ENCODE data around the gene TMX4.

The TMX4 gene

DNA sequence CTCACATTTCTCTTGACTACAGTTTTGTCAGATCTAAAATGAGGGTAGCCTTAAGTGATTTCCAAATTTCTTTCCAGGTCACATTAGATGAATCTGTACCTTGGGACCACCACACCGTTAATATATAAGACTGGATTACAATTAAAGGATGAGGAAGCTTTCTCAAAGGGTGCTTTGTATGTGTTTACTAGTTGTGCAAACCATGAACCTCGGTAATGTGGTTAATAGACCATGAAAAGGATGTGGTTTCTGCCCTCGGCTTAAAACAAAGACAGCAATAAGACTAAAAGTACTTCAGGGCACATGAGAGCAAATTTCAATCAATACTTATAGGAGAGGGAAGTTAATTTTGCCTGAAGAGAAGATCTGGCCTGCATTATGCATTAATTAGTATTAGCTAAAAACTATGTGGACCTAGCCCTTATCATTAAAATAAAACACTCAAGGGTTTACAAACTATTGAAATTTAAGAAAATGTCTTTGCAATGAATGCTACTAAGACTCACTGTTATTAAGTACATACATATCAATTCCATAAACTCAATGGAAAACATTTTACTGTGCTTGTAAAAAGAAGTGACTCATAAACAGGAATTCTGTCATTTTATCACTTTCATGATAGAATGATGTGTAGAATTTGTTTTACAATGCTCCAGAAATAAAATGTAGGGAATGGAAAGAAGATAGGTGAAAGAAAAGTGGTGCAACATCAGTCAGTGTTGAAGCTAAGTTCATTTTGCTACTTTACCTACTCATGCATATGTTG is 936 bp upstream of the TMX4 start:
- intact Hi-C loops (cut with DNase I) = no loop called here
- no peak for DNase-seq

DNA sequence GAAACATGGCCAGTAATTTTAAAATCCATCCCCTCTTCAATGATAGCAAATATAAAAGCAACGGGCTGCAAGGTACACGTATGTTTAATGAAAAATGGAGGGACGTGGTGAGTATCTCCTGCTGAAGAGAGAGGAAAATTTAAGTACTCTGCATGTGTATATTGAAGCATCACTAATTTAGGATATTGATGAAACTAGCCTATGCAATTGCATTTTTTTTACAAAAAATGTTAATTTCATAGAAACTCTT is 362 bp upstream of the TMX4 start:
- intact Hi-C loops (cut with DNase I) = no loop called here
- no peak for DNase-seq

DNA sequence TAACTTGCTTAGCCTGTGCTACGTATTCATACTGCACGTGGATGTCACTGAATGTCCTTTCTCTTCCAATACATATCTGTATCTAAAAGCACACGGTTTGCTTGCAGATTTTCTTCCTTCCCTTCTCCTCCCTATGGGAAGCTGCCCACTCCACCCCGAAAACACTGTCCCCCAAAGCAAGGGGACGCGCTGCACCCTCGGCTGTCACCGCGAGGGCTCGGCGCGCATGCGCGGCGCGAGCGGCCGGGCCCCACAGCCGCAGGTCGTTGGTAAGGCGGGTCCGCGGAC is 659 bp downstream of the TMX4 start:
- peak in 9 of 10 donors; percentile 50 to 96 (median 76) for DNase-seq

DNA sequence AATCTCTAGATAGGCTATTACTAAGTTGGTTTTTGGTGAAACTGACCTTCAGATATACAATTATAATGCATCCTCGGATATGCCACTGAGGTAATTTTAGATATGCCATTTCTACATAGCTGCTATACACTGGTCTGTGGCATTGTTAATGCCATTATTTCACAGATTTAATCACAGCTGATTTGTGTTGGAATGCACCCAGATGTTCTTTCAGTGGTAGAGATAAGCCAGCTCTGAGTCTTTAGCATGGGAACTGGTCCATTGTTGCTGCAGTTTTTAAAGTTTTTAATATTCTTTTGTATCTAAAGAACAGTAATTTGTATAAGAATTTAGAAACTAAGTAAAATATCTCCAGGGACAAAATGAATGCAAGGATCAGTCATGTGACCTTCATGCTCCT is 6.8 kb downstream of the TMX4 start:
- no peak for DNase-seq

More for the DNA sequence above, 659 bp downstream of the TMX4 start:
- intact Hi-C loops (cut with DNase I) = no loop called here

DNA sequence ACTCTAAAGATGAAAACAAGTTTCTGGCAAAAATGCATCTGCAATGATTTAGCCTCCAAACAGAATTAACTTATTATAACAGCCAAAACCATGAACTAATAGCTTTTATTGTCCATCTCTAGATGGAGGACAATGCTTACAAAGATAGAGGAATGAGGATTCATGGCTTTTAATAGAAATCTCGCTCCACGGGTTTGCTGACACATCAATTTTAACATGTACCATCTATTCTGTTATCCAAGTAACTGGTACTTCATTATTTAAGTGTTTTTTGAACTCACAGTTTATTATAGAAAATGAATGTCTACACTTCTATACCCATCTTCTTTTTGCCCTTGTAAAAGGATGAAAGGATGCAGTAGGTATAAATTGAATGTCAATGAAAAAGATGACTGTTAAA is 10.8 kb downstream of the TMX4 start:
- intact Hi-C loops (cut with DNase I) = no loop called here

More for the DNA sequence above, 6.8 kb downstream of the TMX4 start:
- intact Hi-C loops (cut with DNase I) = no loop called here

DNA sequence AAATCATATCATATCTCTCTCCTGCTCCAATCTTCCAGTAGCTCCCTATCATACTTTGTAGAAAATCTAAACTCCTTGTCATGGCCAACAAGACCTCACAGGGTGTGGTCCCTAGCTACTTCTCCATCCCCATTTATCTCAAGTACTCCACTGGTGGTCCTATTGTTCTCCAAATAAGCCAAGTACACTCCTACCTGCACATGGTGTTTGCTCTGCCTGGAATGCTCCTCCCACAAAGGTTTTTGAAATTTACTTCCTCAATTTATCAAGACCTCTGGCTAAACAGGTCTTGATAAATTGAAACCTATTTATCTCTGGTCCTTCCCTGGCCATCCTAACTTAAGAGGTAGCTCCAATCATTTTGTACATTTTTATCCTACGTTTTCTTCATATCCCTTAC is 12.1 kb downstream of the TMX4 start:
- intact Hi-C loops (cut with DNase I) = no loop called here

More for the DNA sequence above, 10.8 kb downstream of the TMX4 start:
- DNase-seq = no peak

DNA sequence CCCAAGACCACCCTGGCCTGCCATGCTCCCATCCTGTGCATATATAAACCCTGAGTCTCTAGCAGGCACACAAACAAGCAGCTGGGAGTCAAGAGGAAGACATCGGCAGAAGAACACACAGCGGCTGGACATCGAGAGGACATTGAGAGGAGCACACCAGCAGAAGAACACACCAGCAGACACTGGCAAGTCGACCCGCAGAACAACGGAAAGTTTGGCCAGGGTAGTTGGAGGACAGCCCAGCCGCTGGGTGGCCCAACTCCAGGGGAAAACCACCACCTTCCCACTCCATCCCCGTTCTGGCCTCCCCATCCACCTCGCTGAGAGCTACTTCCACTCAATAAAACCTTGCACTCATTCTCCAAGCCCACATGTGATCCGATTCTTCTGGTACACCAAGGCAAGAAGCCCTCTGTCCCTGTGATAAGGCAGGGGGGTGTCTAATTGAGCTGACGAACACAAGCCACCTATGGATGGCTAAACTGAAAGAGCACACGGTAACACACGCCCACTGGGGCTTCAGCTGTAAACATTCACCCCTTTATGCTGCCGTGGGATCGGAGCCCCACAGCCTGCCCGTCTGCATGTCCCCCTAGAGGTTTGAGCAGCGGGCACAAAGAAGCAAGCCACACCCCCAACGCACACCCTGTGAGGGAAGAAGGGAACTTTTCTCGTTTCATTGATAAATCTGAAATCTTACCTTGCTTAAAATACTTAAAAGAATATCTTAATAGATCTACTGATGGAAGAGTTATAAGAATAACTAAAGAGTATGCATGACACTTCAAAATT is 13.8 kb downstream of the TMX4 start:
- DNase-seq = peak in 2 of 10 donors; percentile 51 to 56
- intact Hi-C loops (cut with DNase I) = no loop called here

More for the DNA sequence above, 12.1 kb downstream of the TMX4 start:
- no peak for DNase-seq

DNA sequence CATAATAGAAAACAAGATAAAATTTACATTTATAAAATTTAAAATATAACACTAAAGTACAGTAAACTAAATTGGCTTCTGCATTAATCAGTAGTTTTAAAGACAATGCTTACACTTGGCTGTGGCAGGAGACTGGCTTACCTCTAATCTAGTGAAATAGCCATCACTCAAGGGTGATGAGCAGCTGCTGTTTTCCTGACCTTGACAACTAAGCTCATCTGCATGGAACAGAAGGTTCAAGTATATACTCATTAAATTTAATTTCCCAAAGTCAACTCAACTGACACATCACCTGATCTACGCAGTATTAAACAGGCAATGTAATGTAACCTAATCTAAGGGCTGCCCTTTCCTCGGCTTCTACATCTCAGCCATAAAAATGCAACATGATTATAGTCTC is 14.5 kb downstream of the TMX4 start:
- intact Hi-C loops (cut with DNase I) = no loop called here
- no peak for DNase-seq

DNA sequence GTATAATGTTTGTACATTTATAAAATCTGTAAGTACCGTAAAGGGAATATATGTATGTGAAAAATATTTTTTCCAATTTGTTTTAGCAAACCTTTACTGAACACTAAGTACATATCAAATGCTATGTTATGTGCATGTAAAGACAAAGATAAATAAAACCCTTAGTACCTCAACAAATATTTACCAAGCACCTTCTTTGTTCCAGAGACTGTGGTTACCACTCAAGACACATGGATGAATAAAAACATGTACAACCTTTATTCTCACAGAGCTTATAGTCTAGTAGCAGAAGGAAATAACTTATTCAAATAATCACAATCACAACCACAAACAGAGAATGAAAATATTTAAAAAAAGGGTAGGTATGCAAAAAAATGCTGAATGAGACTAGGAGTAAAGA is 17.5 kb downstream of the TMX4 start:
- DNase-seq = no peak
- intact Hi-C loops (cut with DNase I) = no loop called here

DNA sequence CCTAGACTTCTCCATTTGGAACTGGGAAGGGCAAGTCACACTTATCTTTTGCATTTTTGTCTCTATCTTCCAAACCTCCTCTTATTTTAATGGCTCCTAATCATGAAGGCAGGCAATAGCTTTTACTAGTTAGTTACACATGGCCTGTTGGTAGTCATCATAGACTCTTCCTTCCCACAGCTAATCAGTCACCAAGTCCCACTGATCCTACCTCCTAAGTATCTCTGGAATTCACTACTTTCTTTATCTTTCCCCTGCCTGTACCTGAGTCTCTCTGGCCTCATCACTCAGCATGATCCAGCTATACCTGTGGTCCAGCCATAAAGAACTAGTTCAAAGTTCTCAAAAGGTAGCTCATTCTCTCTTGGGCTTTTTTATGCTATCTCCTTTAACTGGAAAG is 18.8 kb downstream of the TMX4 start:
- intact Hi-C loops (cut with DNase I) = no loop called here
- no peak for DNase-seq

DNA sequence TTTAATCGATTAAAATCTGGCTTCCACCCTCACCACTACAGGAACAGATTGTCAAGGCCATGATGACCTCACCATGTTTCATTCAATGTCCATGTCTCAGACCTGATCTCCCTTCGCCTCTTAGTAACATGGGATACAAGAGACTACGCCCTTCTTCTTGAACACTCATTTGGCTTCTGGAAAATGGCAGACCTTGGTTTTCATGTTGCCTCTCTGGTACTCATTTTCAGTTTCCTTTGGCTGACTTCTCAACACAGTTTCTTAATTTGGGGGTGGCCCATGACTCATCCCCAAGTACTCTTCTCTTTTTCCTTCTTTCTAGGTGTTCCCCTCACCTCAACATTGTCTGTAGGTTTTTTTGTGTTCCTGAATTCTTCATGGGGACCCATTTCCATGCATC is 22.7 kb downstream of the TMX4 start:
- intact Hi-C loops (cut with DNase I) = no loop called here
- DNase-seq = no peak

DNA sequence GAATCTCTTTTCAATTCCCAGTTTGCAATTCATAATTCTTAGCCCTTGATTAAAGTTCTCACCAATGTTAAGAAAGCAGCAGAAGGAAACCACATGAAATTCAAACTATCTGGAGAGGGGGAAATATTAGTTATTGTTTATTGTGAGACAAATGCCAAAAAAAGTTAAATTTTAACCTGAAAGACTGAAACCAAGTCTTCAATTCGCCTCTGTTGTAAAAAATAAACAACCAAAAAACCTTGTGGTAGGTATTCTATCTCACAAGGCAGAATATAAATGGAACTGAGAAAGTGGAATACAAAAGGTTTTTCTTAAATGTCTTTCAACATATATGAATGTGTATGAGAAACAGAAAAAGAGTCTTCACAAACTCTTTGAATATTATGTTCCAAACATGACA is 24.8 kb downstream of the TMX4 start:
- no peak for DNase-seq
- intact Hi-C loops (cut with DNase I) = no loop called here

DNA sequence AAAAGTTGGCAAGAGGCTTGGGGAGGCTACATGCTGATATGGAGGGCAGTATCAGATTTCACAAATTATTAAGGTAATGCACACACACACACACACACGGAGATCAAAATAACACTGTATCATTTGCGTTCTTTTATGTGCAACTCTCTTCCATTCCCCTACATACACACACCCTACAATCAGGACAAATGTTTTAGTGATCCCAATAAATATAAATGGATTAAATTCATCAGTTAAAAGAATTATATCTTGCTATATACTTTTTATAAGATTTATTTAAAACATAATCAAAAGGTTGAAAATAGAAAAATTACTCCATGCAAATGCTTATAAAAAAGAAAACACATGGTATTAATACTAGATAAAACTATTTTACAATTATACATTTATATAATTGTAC is 25.9 kb downstream of the TMX4 start:
- DNase-seq = no peak
- intact Hi-C loops (cut with DNase I) = no loop called here

DNA sequence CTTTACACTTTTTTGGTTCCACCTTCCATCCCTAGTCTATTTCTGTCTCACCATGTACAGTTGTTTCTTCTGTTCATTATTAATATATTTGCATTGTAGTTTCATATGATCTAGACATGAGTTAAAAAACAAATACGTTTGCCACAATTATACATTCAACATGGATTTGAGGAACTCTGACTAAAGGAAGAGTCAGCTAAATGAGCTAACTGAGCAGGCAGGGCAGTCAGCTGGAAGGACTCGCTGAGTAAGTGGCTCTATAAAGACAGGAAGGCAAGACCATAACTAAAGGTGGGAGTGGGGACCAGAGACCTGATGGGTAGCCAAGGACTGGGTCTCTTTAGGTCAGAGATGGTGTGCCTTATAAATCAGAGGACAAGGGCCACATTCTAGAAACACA is 26.3 kb downstream of the TMX4 start:
- intact Hi-C loops (cut with DNase I) = no loop called here
- DNase-seq = no peak

DNA sequence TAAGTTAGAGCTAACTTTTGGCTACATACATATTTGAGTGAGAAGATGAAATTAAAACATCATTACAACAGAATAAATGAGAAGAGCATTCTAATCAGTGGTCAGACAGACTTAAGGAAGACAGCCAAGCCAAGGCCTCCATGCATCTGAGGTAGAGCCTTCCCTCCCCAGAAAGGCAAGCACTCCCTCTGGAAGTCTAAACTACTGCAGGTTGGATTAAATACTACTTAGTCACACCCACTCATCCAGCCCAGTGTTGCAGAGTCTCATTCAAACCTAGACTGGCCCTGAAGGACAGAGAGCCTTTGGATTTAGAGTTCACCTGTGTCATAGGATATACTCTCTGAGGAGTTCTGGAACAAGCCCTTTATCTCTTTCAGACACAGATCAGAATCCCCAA is 29.2 kb downstream of the TMX4 start:
- intact Hi-C loops (cut with DNase I) = no loop called here
- DNase-seq = no peak

DNA sequence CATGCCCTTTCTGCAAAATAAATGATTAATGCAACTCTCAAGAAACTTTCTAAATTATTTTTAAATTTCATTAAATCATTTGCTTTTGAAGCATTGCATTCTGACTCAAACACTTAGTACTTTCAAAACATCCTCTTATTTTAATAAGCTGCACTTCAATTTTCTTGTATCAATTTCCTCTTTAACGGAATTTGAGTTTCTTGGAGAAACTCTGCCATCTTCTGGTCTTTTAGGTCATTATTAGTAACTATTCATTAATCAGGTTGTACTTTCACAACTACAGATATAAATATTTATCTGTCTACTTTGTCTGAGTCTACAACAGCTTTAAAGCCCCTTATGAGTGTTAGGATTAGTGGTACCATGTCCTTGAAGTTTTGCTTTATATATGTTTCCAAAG is 30.2 kb downstream of the TMX4 start:
- intact Hi-C loops (cut with DNase I) = no loop called here
- DNase-seq = no peak

DNA sequence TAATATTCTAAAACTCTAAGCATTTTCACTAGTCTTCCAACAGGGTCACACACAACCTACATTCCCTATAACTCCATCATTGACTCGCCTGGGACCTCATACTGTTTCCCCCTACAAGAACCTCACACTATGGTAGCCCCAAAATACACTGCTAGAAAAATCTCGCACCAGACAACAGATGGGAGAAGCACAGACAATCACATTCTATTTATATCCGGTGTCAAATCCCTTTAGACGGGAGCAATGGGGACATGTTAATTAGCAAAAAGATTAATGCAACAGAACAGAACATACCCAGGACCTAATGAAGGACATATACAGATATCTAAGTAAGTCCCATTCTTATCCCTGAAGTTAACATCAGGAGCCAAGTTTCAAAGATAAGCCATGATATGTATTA is 33.6 kb downstream of the TMX4 start:
- intact Hi-C loops (cut with DNase I) = no loop called here
- DNase-seq = no peak

DNA sequence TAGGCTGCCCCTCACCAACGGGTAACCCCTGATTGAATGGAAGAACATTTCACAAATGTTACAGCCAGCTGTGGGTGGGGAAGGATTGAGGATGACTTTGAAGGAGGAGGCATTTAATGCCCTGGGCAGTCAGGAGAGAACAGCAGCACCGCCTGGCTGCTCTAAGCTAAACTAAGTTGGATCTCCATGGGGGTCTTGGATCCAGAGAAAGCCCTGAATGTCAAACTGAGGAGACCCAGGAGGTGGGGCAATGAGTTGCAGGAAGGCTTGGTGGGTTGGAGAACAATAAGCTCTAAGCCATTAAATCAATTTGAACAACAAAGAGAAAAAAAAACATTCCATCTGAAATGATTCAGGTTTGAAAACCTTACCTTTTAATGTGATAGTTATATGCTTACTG is 35.4 kb downstream of the TMX4 start:
- intact Hi-C loops (cut with DNase I) = no loop called here
- DNase-seq = no peak

DNA sequence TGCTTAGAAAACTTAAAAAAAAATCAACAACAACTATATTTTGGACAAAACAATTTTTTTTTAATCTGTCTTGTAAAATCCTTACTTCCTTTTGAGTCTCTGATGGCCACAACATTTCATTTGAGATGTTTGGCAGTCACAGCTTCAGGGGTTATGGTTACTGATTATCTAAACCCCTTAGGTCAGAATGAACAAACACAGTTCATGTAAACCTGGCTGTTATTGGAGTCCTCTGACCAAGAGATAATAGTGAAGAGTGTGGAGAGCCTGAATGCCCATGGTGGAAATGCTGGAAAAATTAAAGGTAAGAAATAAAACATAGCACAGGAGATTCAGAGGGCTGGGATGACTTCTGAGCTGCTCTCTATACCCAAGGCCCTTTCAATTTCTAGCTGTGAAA is 38.2 kb downstream of the TMX4 start:
- intact Hi-C loops (cut with DNase I) = no loop called here
- no peak for DNase-seq

DNA sequence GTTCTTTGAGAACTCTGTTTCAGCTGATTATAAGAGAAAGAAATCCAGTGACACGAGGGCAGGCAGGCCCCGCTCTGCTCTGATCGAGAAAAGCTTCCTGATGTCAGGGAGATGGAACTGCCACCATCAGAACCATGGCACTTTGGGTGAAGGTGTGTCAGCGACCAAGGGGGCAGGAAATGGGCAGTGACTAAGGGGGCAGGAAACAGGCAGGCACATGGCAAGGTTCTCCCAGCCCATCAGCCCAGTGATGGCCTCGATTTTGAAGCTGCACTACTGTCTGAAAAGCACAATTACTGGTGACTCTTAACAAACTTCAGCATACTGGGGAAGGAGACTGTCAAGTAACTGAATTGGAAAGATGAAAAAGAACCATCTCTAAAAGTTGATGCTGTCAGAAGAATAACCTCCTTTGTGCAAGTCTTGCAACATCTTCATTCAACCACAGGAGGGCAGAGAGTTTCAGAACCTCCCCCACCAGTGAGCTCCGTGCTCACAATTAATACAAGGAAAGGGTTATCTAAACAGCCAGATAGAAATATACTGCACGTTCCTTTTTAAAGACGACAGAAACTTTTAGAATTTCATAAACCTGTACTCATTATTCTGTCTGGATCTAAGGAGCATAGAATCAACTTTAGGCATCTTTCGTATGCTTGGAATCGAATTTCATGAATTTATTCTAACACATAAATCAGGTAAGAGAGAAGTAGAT is 39.1 kb downstream of the TMX4 start:
- intact Hi-C loops (cut with DNase I) = no loop called here
- peak in 2 of 10 donors; percentile 16 to 66 for DNase-seq

DNA sequence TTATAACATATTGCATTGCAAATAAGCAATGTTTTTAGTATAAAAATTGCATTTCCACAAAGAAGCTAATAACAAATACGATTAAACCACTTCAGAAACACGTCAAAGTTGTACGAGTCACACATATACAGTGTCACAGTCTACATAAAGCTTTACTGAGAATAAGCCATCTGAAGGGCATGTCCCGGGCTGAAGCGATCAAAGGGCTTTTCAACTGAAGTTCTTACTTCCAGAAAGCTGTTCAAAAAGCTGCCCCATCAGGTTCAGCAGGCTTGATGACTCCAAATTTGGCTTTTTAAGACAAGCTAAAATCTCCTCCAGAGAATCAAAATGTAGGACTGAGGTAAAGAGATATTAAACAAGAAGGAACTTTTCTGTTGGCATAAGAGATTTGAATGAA is 41.9 kb downstream of the TMX4 start:
- intact Hi-C loops (cut with DNase I) = no loop called here
- DNase-seq = no peak

DNA sequence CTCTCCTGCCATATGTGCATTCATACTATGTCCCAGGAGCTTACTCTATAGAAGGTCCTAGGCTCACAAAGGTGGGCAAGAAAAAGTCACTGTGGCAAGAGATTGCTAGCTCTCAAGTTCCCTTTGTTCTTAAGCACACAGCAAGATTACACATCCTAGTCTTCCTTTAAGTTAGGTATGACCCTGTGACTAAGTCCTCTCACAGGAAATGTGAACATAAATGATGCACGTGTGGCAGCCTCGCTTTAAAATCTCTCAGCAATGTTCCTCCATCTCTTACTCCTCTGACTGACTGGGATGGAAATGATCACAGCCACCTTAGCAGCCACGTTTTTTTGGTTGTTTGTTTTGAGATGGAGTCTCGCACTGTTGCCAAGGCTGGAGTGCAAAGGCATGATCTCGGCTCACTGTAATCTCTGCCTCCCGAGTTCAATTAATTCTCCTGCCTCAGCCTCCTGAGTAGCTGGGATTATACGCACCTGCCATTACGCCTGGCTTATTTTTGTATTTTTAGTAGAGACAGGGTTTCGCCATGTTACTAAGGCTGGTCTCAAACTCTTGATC is 43.6 kb downstream of the TMX4 start:
- peak in 1 of 10 donors; percentile 61 for DNase-seq
- intact Hi-C loops (cut with DNase I) = no loop called here

Measured in posterior cingulate gyrus (tissue), 11 donors.